Activated gamma-delta T cell treated with Interleukin-2 at 50 U/mL for 16 hours (primary cell): Measurements from ENCODE around the gene EMP2.
"Not testable (repeated sequence)": the region's sequence is repeated elsewhere in the genome, so short reads cannot be mapped to it uniquely, and the experiment has no call there.

Source experiments
- DNase-seq: peaks from one replicate; pipeline ENCODE4 v3.0.0-alpha.2; 2020

Gene EMP2, protein sequence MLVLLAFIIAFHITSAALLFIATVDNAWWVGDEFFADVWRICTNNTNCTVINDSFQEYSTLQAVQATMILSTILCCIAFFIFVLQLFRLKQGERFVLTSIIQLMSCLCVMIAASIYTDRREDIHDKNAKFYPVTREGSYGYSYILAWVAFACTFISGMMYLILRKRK

DNA sequence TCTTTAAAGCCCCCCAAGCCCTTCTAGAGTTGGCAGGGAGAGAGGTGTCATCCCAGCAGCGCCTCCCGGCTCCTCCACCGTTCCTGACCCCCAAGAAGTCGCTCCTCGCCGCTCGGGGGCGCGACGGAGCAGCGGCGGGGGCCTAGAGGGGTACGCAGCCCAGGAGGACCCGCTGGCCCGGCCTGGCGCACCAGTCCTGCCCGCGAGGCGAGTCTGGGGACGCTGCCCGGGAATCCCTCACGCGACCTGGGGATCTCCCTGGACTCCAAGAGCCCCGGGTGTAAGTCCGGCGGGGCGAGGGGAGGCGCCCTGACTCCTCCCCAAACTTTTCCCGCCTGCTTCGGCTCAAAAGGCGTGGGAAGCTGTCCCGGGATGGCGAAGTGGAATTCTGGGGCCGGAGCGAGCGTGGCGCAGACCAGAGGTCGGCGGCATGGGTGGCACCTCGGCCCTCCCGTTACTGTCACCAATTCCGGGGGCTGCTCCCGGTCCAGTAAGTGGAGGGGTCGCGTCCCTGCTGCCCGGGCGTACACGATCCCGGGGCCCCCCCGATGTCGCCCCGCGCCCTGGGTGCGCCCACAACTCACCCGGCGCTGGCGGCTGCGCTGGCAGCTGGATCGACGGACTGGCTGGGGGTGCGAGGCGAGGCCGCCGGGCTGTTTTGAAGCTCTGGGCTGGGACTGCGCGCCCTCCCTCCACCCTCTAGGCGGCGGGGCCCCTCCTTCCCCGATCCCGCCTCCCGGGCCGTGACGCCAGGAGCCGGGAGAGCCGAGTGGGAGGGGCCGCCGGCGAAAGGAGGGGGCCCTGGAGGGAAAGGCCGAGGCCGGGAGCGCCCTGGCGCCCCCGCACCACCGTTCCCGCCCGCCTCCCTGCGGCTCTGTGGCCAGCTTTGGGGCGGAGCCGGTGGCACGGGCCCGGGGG is at the start of gene EMP2:
TSS of gene EMP2 (minus strand) at position 634 of the 918 bp plus-strand sequence. CDS start 32,981 bp downstream, outside the sequence.
- DNase-seq: no peak

DNA sequence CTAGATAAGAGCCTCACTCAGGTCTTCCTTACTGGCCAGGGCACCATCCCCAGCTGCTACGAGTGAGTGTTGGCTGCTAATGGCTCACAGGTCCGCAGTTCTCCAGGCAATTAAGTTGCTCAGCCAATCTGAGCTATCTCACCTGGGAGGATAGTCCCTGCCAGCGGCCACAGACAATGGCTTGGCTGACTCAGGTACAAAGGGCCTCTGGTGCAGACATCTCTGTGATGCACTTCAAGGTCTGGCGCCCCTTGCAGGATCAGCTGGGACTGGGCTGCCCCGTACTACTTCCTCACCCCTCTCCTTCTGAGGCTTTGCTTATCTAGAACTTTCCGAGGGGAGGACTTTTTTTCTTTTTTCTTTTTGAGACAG is 49.2 kb upstream of the EMP2 start:
- DNase-seq: no peak

DNA sequence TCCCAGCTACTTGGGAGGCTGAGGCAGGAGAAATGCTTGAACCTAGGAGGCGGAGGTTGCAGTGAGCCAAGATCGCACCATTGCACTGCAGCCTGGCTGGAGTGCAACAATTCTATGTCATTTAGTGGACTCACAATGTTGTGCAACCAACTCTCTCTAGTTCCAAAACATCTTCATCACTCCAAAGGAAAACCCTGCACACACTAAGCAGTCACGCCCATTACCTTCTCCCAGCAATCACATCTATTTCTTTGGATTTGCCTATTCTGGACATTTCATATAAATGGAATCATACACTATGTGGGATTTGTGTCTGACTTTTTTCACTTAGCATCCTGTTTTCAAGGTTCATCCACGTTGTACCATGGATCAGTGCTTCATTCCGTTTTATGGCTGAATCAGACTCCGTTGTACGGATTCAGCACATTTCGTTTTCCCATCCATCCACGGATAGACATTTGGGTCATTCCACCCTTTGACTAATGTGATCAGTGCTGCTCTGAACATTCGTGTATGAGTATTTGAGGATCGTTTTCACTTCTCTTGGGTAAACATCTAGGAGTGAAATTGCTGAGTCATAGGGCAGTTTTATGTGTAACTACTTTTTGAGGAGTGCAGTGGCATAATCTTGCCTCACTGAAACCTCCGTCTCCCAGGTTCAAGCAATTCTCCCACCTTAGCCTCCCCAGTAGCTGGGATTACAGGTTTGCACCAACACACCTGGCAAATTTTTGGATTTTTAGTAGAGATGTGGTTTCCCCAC is 45.4 kb upstream of the EMP2 start:
- DNase-seq: no peak

DNA sequence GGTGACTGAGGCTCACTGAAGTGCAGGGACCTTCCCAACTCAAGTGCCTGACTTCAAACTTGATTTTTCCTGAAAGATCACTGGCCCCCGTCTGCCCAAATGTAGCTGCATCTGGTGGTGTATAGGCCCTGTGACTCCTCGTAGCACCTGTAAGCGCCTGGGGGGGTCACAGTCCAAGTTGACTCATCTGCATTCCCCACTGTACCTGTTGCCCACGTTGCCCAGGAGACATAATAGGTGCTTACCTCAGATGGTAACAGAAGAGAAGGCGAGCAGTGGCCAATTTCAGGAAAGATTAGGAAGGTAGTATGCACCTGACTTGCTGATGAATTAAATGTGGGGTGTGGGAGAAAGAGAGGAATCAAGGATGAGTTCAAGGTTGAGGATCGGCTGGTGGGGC is 44.1 kb upstream of the EMP2 start:
- no peak for DNase-seq

DNA sequence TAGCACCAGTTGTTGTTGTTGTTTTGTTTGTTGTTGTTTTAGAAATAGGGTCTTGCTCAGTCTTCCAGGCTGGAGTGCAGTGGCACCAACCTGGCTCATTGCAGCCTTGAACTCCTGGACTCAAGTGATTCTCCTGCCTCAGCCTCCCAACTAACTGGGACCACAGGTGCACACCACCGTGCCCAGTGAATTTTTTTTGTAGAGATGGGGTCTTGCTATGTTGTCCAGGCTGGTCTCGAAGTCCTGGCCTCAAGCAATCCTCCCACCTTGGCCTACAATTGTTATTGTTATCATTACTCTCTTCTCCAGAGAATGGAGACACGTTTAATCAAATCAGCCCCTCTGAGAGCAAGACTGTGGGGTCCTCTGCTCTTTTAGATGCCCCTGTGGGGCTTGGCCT is 42.7 kb upstream of the EMP2 start:
- DNase-seq: no peak

DNA sequence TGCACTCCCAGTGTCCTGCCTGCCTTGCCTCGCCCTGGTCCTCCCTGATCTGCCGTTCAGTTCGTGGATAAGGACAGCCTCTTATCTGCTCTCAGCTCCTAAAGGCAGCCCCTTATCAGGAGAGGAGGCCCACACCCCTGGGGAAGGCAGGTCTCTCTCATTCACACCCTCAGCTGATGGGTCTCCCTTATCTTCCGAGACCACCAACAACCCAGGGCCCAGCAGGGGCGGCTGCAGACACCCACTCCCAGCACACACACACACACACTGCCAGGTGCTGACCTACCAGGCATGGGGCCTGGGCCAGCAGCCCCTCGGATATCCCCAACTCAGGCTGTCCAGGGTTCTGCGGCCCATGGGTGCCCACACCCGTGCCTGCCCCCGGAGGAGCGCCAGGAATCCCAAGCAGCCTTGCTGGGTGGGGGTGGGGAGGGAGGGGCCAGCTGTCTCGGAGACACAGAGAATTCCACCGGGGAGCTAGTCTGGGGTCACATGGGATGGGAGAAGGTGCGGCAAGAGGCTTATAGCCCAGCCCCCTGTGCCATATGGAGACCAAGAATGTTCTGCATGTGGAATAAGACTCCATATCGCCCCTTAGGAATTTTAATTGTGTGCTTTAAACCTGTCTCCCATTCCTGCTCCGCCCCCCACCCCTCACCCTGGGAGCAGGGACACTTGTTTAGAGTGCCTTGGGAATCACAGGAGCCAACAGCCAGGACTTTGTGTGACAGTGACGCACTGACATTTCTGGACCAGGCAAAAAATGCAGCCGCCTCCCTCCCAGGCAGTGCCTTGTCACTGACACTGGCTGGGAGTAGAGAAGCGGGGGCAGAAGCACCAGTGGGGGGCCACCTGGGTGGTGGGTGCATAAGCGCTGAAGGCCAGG is 41.9 kb upstream of the EMP2 start:
- no peak for DNase-seq

DNA sequence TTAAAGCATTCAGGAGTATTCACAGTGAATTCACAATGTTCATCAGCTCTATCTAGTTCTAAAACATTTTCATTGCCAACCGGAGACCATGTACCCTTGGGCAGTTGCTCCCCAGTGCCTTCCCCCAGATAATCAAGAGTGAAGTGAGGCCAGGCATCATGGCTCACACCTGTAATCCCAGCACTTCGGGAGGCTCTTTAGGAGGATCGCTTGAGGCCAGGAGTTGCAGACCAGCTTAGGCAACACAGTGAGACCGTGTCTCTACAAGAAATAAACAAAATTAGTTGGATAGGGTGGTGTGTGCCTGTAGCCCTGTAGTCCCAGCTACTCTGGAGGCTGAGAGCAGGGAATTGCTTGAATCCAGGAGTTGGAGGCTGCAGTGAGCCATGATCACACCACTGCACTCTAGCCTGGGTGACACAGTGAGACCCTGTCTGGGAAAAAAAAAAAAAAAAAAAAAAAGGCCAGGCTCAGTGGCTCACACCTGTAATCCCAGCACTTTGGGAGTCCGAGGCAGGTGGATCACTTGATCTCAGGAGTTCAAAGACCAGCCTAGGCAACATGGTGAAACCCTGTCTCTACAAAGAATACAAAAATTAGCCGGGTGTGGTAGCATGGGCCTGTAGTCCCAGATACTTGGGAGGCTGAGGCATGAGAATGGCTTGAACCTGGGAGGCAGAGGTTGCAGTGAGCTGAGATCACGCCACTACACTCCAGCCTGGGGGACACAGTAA is 41.0 kb upstream of the EMP2 start:
- not testable (repeated sequence) for DNase-seq

DNA sequence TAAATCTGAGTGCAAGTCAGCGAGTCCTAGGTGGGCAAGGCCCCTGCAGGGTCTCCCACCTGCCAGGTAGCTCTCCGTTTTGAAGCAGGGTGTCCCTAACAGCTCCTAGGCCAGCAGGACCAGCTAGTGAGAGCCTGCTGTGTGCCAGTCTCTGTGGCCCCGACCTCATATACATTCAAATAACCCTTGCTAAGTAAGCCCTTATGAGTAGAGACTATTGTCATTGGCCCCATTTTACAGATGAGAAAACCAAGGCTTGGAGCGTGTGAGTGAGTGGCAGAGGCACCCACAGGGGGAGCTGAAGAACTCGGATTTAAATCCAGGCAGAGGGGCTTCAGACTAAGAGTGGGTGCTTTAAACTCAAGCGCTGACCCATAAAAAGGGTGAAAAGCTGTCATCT is 39.7 kb upstream of the EMP2 start:
- DNase-seq: no peak

DNA sequence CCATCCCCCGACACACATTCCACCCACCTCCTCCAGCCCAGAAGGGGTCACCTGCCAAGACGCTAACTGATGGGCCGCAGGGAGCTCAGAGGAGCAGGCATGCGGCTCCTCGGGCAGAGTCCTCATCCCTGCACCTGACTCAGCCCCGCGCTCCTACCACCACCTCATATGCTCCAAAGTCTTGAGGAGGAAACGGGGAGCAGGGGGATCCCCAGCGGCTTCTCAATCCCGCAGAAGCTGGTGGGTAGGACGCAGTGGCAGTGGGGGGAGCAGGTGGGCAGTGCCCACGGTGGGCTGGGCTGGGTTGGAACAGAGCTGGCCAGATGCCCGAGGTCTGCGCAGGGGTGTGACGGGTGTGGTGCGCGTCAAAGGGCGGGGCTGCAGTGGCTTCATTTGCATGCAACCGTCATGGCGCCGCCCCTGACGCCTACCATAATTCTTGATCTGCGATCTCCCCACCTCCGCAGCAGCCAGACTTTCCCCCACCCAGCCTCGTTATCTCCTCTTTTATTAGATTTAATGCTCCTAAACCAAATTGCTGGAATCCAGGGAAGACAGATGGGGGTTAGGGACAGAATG is 39.0 kb upstream of the EMP2 start:
- no peak for DNase-seq

DNA sequence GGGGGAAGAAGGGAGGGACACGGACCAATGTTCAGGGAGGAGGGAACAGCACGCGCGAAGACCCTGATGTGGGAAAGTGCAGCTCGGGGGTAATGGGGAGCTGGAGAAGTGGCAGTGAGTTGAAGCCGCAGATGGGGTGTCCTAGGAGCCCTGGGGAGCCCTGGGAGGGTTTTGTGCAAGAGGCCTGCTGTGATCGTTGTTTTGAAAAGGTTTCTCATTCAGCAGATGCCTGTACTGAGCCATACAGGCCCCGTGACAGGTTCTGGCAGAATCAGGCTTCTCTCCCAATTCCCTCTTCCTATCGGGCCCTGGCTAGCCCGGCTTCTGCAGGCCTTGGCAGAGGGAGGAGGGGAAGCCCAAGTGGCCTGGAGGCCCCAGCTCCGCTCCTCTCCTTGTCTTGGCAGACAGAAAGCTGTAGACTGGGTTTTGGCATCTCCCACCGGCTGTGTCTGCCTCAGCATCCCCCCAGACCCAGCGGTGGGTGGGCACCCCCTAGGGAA is 38.4 kb upstream of the EMP2 start:
- no peak for DNase-seq

DNA sequence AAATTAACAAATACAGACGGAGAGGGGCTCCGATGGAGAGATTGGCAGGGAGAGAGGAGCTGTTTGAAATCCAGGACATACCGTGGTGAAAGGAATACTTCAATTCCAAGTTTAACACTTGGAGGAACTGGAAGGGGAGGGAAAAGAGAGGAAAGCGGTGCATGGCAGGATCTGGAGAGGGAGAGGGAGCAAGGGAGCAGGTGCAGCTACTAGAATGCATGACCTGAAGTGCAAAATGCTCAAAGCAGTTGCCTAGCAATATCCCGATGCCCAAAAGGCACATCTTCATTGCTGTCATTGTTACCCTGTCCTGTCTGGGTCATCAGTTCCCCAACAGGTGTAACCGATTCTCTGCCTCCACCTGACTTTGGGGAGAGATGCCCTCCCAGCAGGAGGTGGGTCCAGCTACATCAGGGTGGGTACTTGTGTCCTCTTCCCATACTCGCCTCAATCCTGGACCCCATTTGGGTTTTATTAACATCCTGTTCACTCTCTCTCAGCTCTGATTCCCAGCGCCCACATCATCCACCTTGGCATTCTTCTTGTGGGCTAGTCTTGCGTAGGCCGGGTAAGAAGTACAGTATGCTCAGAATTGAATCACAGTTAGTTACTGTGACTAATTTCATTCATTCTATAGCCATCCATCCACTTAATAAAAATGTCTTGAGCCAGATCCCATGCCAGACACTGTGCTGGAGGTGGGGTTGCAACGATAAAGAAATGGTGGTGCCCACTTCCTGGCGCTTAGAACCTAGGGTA is 37.4 kb upstream of the EMP2 start:
- no peak for DNase-seq

DNA sequence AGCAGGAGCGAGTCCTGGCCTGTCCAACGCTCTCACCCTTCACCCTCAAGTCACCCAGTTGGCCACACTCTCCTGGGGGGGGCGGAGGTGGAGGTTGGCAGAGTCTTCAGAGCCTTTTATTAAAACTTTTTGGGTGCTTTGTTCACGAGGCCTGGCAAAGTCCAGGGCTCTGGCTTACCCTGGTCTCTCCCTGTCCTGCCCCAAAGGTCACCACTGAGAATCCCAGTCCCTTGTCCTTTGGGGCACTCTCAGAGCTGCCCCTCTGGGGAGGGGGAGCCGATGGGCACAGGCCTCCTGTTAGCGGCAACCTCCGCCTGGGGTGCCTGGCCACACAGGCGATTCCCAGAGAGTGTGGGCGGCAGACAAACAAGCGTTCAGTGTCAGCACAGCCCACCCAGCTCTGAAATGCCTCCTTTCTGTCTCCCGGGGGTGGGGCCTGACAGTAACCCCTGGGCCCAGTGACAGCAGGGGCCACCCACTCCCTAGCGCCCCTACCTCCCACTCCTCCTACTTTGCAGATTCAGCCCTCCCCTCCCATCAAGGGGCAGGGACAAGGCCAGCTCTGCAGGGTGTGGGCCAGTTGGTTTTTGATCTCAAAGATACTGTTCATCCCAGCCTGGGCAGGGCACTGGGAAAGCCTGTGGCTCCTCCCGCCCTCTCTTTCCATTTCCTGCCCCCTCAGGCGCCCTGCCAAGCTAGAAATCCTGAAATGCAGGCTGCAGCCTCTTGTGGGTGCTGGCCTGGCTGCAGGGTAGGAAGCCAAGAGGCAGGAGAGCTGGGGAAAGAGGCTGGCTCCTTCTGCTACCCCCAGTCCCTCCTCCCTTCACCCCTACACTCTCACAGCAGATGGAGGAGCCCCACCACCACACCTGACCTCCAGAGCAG is 36.6 kb upstream of the EMP2 start:
- no peak for DNase-seq

DNA sequence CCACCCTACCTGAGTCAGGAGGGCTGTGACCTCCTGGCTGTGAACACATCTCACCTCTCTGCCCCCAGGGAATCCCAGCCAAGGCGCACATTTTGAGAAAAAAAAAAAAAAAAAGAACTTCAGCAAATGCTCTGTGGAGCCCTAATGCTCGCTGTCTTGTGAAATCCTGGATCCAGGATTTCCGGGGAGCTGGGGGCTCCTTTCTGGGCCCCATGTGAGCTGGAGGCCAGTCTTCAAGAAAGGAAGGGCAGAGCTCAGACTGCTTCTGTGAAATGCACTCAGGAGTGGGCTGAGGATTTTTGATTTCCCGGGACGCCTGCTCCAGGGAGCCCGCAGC is 36.0 kb upstream of the EMP2 start:
- no peak for DNase-seq

DNA sequence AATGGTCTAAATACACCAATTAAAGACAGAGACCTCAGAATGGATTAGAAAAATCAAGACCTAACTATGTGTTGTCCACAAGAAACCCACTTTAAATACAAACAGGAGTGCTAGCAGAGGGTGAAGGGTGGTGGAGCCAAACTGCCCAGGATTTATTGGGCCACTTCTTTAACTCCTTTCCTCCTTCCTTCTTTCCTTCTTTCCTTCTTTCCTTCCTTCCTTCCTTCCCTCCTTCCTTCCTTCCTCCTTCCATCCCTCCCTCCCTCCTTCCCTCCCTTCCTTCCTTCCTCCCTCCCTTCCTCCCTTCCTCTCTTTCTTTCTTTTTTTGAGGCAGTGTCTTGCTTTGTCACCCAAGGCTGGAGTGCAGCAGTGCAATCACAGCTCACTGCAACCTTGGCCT is 34.3 kb upstream of the EMP2 start:
- no peak for DNase-seq

DNA sequence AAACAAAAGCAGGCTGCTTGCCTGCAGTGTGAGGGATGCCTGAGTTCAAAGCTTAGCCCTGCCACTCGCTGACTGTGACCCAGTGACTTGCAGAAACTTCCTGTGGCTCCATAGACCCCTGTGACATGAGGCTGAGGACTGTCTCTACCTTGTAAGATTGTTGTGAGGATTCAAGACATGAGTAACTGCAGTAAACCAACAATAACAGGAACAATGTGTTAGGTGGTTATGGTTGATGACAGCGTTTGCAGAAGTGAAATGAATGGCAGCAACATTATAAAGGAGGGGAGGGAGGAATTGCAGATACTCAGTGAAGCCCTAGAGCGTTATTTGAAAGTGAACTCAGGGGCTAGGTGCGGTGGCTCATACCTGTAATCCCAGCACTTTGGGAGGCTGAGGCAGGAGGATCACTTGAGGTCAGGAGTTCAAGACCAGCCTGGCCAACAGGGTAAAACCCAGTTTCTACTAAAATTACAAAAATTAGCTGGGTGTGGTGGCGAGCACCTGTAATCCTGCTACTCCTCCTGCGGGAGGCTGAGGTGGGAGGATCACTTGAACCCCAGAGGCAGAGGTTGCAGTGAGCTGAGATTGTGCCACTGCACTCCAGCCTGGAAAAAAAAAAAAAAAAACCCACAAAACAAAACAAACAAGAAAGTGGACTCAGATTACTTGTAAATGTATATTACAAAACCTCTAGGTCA is 33.5 kb upstream of the EMP2 start:
- no peak for DNase-seq

DNA sequence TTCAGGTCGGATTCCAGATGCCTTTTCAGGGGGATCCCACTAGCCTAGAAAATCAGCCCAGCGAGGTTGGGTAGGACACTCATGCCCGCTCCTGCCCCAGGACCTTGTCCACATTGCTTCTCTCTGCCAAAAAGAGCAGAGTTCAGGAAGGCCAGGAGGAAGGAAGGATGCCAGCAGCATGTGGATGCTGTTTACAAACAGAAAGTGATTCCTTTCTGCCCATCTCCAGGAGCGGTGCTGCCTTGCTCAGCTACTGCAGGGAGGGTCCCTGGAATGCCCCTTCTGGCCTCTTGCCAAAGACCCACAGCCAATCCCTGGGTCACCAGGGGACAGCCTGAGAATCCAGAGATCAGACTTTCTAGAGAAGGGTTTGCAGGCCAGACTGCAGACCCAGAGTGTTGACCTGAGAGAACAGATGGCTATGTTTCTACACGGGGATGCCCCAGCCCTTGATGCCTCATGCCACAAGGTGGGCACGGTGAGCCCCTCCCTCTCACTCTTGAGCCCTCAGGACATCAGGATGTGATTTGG is 32.3 kb upstream of the EMP2 start:
- no peak for DNase-seq

DNA sequence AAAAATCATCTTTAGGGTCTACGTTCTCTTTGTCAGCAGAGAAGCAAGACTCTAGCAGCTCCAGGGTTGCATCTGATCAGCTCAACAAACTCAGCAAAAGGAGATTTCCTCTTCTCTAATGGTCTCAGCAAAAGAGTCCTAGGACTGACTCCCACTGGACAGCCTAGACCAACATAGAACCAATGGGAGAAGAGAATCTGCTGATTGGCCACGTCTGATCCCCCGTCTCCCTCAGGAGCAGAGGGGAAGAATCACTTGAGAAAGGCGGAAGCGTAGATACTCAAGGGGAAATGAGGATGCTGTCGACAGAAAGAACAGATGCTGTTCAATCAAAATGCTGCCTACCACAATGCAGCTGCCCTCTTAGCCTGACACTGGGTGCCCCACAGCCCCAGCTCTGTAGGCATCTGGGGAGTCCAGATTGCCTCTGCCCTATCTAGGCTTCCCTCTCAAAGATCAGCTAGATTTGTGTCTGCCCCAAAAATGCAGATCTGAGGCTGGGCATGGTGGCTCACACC is 31.5 kb upstream of the EMP2 start:
- no peak for DNase-seq

DNA sequence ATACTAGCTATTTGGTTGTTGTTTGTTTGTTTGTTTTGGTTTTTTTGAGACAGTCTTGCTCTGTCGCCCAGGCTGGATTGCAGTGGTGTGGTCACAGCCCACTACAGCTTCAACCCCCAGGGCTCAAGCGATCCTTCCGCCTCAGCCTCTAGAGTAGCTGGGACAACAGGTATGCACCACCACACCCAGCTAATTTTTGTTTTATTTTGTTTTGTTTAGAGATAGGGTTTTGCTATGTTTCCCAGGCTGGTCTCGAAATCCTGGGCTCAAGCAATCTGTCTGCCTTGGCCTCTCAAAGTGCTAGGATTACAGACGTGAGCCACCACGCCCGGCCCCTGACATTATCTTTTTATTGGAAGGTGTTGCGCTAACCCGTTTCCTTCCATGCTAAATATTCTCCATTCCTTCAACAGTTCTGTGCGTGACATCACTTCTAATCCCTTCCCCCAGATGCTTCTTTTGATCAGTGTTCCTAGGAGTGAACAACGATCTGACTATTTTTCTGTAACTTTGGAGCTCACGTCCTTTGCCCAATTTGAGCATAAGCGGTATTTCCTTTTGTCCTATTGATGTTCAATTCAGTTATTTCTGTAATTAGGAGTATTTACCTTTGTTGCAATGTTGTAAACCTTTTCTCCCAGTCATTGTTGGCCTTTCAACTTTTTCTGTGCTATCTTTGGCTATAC is 30.2 kb upstream of the EMP2 start:
- no peak for DNase-seq
